ENCODE results near the gene THBD.

DNA sequence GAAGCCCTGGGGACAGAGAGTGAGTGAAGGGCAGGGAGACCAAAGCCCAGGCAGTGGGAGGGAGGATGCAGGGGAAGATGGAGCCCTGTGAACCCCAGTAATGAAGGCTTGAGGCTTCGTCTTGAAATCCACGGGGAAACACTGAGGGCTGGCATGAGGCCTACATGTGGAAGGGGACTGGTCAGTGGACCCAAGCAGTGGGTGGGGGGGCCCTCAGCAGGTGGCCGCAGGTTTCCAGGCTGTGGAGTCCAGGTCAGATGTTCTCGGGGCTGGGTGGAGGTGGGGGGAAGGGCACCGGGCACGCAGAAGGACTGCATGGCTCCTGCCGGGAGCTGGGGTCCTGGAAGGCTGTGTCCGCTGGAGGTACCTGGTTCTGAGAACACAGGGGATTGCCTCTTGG is 39.4 kb upstream of the THBD start:
- no peak for TF ChIP-seq EZH2phosphoT487 (IDR thresholded peaks at IDR 0.05; ENCODE audit: low read length)
- TF ChIP-seq, protein P1, sequence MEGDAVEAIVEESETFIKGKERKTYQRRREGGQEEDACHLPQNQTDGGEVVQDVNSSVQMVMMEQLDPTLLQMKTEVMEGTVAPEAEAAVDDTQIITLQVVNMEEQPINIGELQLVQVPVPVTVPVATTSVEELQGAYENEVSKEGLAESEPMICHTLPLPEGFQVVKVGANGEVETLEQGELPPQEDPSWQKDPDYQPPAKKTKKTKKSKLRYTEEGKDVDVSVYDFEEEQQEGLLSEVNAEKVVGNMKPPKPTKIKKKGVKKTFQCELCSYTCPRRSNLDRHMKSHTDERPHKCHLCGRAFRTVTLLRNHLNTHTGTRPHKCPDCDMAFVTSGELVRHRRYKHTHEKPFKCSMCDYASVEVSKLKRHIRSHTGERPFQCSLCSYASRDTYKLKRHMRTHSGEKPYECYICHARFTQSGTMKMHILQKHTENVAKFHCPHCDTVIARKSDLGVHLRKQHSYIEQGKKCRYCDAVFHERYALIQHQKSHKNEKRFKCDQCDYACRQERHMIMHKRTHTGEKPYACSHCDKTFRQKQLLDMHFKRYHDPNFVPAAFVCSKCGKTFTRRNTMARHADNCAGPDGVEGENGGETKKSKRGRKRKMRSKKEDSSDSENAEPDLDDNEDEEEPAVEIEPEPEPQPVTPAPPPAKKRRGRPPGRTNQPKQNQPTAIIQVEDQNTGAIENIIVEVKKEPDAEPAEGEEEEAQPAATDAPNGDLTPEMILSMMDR (IDR thresholded peaks at IDR 0.05; ENCODE audit: low read length), result no peak
